Transverse colon (tissue), 4 donors: Measurements from ENCODE around the gene GPLD1.

ENCODE experiments used
- EP300 ChIP-seq: sonication (generic); formaldehyde crosslinking; IDR thresholded peaks from one replicate; pipeline ENCODE4 v1.6.1; 2017; ENCODE audit warnings: antibody characterized with exemption, low read depth
- POLR2A ChIP-seq: fragments of 450-650 bp; IDR thresholded peaks from one replicate; pipeline ENCODE4 v1.6.1; 2016; ENCODE audit warnings: antibody characterized with exemption, mild to moderate bottlenecking, moderate library complexity
- POLR2AphosphoS5 ChIP-seq, 3 donors: sonication (generic); formaldehyde crosslinking; IDR thresholded peaks; one replicate each; pipeline ENCODE4 v1.6.1; 2016; ENCODE audit warnings: antibody characterized with exemption in 3 of 3
- TF ChIP-seq, protein P1 (sequence below), 5 experiments: fragments of 200-600 bp in 3 of 5; fragments of 450-650 bp in 2 of 5; sonication (generic) in 3 of 5; IDR thresholded peaks; 1 replicate in 2 of 5; 2 replicates in 3 of 5; pipeline ENCODE4 v1.5.1; 2016 to 2017; ENCODE audit warnings: antibody characterized with exemption in 5 of 5, inconsistent platforms in 3 of 5, mild to moderate bottlenecking in 2 of 5, moderate library complexity in 1 of 5

DNA sequence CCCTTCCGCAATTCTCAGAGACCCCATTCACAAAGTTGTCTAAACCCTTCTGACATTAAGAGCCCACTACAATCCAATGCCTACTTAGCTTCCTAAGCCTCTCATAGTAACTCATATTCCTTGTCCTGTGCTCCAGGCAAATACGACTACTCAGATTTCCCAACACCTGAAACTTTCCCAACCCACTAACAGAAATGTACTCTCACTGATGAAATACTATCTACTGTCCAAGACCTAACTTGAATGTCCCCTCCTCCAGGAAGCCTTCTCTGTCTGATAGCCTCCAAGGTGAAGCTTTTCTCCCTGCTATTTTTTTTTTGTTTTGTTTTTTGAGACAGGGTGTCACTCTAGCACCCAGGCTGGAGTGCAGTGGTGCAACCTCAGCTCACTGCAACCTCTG is 30.4 kb downstream of the GPLD1 start:
- no peak for TF ChIP-seq POLR2A
- TF ChIP-seq, protein P1, sequence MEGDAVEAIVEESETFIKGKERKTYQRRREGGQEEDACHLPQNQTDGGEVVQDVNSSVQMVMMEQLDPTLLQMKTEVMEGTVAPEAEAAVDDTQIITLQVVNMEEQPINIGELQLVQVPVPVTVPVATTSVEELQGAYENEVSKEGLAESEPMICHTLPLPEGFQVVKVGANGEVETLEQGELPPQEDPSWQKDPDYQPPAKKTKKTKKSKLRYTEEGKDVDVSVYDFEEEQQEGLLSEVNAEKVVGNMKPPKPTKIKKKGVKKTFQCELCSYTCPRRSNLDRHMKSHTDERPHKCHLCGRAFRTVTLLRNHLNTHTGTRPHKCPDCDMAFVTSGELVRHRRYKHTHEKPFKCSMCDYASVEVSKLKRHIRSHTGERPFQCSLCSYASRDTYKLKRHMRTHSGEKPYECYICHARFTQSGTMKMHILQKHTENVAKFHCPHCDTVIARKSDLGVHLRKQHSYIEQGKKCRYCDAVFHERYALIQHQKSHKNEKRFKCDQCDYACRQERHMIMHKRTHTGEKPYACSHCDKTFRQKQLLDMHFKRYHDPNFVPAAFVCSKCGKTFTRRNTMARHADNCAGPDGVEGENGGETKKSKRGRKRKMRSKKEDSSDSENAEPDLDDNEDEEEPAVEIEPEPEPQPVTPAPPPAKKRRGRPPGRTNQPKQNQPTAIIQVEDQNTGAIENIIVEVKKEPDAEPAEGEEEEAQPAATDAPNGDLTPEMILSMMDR (IDR thresholded peaks at IDR 0.05), result no peak
- TF ChIP-seq POLR2AphosphoS5 (IDR thresholded peaks at IDR 0.05), result no peak
- no peak for TF ChIP-seq EP300
